Type B pancreatic cell (in vitro differentiated cells): ENCODE measurements around the gene KIF26A. TPM values are rescaled to one million over a fixed set of nuclear protein-coding genes. Genes with fewer than 3 reads are reported as not detected.

Experiments used
- DNase-seq: peaks from one replicate; pipeline ENCODE4 v3.0.0; 2021; ENCODE audit warnings: mixed read lengths; ENCODE audit not compliant: unreplicated experiment; ENCODE audit errors: extremely low spot score
- H3K27ac Mint-ChIP-seq: 2 replicates; pipeline ENCODE4 v1.8.0; 2021; ENCODE audit warnings: mild to moderate bottlenecking, mixed read lengths
- H3K27me3 Mint-ChIP-seq: 2 replicates; pipeline ENCODE4 v1.8.0; 2021; ENCODE audit warnings: mixed read lengths
- H3K36me3 Mint-ChIP-seq: 2 replicates; pipeline ENCODE4 v1.8.0; 2021; ENCODE audit warnings: mixed read lengths
- H3K4me1 Mint-ChIP-seq: one replicate; pipeline ENCODE4 v1.8.0; 2021; ENCODE audit warnings: mixed read lengths; ENCODE audit not compliant: unreplicated experiment
- H3K4me3 Mint-ChIP-seq: 2 replicates; pipeline ENCODE4 v1.8.0; 2021; ENCODE audit warnings: mild to moderate bottlenecking, mixed read lengths
- H3K9me3 Mint-ChIP-seq: 2 replicates; pipeline ENCODE4 v1.8.0; 2021; ENCODE audit warnings: mixed read lengths
- CTCF ChIP-seq: fragments of 200-600 bp; sonication (generic); conservative IDR thresholded peaks from 2 replicates; pipeline ENCODE4 v1.5.0; 2021; ENCODE audit warnings: antibody characterized with exemption, mild to moderate bottlenecking
- total RNA-seq: library from RNA; stranded (reverse); gene quantifications from 2 replicates; pipeline ENCODE4 v1.2.1, GENCODE V29; 2021; ENCODE audit warnings: low replicate concordance

Gene KIF26A
- total RNA-seq, 1 donor from 2014 or later = 23.4 TPM

GRCh38 chr14:104130974-104131651 is 7.3 kb upstream of the KIF26A start:
- Mint-ChIP-seq H3K27ac (no peak overlapping the region), H3K9me3 (peaks cover 9% of the 10 kb centered on the region), H3K27me3 (peaks cover 62% of the 10 kb centered on the region), H3K36me3 (peaks cover 3% of the 10 kb centered on the region), H3K4me1 (peaks cover 7% of the 10 kb centered on the region), H3K4me3 (no peak overlapping the region)
- TF ChIP-seq CTCF = peak; percentile 84
- DNase-seq = no peak

- no peak overlapping the region for H3K4me3 Mint-ChIP-seq
- TF ChIP-seq CTCF = no peak
- peaks cover 7% of the 10 kb centered on the region for H3K4me1 Mint-ChIP-seq
- no peak for DNase-seq
- no peak overlapping the region for H3K27ac Mint-ChIP-seq
- peaks cover 3% of the 10 kb centered on the region for H3K36me3 Mint-ChIP-seq
- H3K27me3 Mint-ChIP-seq = peaks cover 62% of the 10 kb centered on the region
- H3K9me3 Mint-ChIP-seq = peaks cover 9% of the 10 kb centered on the region
Measured at GRCh38 chr14:104131968-104132732, 6.2 kb upstream of the KIF26A start.

- H3K36me3 Mint-ChIP-seq = peaks cover 3% of the 10 kb centered on the region
- peaks cover 7% of the 10 kb centered on the region for H3K4me1 Mint-ChIP-seq
- DNase-seq = no peak
- no peak for TF ChIP-seq CTCF
- H3K4me3 Mint-ChIP-seq = no peak overlapping the region
- H3K9me3 Mint-ChIP-seq = peaks cover 9% of the 10 kb centered on the region
- no peak overlapping the region for H3K27ac Mint-ChIP-seq
- H3K27me3 Mint-ChIP-seq = peaks cover 63% of the 10 kb centered on the region
Measured at GRCh38 chr14:104132981-104133380, 5.4 kb upstream of the KIF26A start.

- no peak for DNase-seq
- peaks cover 9% of the 10 kb centered on the region for H3K9me3 Mint-ChIP-seq
- H3K4me3 Mint-ChIP-seq = no peak overlapping the region
- H3K27ac Mint-ChIP-seq = no peak overlapping the region
- no peak for TF ChIP-seq CTCF
- H3K4me1 Mint-ChIP-seq = peaks cover 7% of the 10 kb centered on the region
- peaks cover 3% of the 10 kb centered on the region for H3K36me3 Mint-ChIP-seq
- H3K27me3 Mint-ChIP-seq = peaks cover 62% of the 10 kb centered on the region
Measured at GRCh38 chr14:104133496-104133895, 4.9 kb upstream of the KIF26A start.

- peaks cover 2% of the 10 kb centered on the region for H3K36me3 Mint-ChIP-seq
- peaks cover 9% of the 10 kb centered on the region for H3K9me3 Mint-ChIP-seq
- no peak overlapping the region for H3K4me3 Mint-ChIP-seq
- no peak overlapping the region for H3K27ac Mint-ChIP-seq
- DNase-seq = no peak
- H3K27me3 Mint-ChIP-seq = peaks cover 60% of the 10 kb centered on the region
- H3K4me1 Mint-ChIP-seq = peaks cover 7% of the 10 kb centered on the region
- TF ChIP-seq CTCF = no peak
Measured at GRCh38 chr14:104134061-104134965, 4.1 kb upstream of the KIF26A start.
